Nucleus accumbens (tissue), 56 donors: ENCODE measurements around the gene KIAA0586.
"Not testable (repeated sequence)": the region's sequence is repeated elsewhere in the genome, so short reads cannot be mapped to it uniquely, and the experiment has no call there.

ENCODE experiments used
- DNase-seq, 56 donors: peaks; one replicate each; lab custom pipeline; 2025; lab: John Stamatoyannopoulos, UW

Gene KIAA0586

DNA sequence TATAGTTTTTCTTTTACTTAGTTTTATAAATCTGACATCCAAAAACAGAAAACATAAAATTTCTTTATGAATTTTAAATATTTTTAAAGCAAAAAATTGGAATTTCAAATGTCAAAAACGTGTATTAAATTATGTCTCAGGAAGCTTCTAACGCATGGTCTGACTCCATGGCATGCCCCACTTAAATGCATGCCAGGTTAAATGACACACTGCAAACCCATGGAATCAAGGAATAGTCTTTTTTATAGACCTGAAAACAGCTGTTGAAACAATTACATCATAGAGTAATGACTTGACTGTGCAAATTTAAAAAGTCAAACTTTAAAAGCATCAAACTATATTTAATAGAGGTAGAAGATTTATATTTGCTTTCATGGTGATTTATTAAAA, 114.1 kb downstream of the KIAA0586 start:
- DNase-seq = no peak

DNA sequence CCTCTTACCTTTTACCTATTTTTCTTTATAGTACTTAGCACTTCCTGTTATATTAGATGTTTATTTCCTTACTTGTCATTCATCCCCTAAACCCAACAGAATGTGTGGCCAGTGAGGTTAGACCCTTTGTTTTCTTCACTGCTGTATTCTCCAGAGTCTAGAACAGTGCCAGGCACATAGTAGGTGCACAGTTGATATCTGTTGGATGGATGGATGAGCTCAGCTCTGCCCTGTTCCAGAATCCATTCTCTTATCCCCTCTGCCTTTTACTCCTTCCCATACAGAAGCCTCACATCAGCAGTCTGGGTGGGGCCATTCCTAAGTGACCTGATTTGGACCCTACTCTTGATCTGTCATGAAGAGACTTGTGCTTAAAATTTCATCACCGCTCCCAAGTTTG, 115.7 kb downstream of the KIAA0586 start:
- DNase-seq = no peak

DNA sequence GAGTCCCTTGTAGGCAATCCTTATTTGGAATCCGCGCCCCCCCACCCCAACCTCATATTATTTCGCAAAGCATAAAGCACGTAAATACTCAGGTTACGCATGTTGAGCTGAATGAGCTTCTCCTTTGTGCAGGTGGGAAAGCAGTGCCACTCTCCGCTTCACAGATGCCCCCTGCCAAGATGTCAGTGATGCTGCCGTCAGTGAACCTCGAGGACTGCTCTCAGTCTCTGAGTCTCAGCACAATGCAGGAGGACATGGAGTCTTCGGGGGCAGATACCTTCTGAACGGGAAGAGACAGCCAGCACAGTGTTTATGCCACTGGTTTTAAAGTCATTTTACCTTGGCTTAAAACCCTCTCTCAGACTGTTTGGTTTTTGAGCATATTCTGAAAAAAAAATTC, 120.1 kb downstream of the KIAA0586 start:
- no peak for DNase-seq

DNA sequence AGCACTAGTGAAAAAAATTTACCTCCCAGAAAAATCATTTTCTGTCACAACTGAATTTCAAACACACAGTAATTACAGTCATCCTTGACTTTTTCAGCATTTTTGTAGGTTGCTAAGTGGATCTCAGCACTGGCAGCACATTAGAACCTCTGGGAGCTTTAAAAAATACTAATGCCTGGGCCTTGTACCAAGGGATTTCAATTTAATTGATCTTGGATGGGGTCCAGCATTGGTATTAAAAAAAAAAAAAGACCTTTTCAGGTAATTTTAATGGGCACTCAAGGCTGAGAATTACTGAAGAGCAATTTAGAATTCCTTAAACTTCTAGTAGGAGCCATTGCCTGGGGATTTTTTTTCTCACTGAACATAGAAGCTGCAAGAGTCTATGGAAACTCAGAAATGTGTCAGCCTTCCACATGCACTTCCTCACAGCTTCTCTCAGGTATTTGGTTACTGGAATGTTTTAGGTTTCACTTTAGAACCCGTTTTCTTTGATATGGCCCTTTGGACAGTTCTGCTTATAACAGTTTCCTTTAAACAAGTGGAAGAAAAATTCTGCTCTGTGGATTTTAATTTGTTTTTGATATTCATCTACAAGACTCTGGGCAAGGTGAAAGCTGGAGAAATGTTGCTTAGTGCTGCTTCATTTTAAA, 121.7 kb downstream of the KIAA0586 start:
- no peak for DNase-seq

DNA sequence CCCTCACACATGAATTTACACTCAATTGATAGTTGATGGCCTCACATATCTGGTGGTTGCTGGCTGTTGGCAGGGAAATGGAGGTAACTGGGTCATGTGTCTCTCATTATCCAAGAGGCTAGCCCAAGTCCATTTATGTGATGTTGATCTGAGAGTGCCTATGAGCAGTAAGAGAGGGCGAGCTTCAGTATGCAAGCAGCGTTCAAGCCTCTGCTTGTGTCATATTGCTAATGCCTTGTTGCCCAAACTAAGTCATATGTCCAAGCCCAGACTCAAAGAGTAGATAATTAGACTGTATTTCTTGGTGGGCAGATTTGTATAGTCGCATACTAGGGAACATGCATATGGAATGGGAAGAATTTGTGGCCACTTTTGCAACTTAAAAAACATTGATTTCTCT, 126.4 kb downstream of the KIAA0586 start:
- DNase-seq = no peak

DNA sequence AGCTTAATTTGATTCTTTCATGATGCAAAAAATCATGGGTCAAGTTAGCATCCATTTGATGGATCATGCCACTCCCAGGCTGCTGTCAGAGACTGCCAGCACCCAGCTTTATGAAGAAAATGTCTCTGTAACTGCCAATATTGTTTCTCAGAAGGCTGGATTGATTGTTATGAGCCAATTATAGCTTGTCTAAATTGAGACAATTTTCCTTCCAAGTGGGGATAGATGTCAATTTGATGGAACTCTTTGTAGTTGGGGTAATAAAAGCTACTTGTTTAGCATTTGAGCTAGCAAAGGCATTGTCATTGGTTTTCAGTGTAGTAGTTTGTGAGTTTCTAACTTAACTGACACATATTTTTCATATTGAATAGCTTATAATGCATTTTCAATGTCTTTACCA, 128.1 kb downstream of the KIAA0586 start:
- no peak for DNase-seq

DNA sequence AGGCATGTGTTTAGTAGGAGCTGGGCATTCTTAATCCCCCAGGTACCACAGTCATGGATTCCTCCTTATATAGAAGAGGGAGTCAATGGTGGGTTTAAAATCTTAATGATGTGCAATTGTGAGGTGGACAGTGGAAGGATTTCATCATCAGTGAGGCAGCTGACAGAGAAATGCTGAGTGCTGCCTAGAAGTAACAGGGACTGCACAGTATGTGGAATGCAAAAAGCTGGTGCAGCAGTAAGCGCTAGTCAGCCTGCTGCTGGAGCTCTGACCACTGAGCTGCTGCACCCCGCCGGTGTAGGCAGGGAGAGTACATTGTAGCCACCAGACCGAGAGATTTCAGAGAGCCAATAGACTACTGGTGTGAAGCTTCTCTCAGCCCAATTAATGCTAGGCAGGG, 129.7 kb downstream of the KIAA0586 start:
- no peak for DNase-seq

DNA sequence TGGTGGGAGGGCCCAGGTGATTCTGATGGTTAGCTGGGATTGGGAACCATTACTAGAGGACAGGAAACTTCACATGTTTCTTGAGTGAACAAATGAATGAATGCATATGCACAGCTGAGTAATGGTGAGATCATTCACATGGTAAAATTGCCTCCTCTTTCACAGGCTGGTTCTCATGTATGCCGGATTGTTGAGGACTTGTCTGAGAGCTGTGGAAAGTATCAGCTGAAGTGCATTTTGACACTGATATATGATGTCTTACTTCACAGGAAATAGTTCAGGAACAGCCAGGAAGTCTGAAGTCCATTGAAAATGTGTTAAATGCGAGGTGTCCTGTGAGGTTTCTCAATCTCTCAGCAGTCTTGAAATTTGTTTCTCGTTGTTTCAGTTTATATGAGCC, 132.7 kb downstream of the KIAA0586 start:
- no peak for DNase-seq

DNA sequence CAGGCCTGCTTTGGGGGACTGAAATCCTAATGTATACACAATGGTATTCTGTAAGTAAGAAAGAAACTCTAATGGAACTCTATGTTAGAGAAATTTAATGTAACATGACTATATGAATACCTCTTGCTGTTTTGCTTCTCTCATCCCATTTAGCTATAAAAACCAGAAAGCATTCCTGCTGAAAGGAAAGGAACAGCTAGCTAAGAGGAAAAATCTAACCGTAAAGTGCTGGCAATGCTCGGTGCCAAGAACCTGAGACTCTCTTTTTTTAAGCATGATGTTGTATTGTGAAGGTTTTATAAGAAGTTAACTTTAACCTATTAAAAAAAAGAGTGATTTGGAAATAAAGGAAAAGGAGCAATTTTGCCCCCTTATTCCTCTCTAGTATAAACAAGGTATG, 134.6 kb downstream of the KIAA0586 start:
- DNase-seq = no peak

DNA sequence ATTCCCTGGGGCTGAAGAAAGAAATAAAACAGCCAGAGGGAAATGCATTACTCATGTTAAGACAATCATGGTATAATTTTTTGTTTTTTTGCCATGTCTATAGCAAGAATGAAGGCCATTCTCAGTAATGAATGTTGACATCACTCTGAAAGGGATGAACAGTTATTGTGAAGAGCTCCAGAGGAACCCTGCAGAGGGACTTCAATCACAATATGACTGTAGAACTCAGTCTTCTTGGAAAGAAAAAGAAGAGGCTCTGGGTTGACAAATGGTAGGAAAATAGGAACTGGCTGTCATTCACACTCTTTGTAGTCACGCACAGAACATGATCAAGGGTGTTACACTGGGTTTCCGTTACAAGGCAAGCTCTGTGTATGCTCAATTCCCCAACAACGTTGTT, 136.5 kb downstream of the KIAA0586 start:
- DNase-seq = no peak

DNA sequence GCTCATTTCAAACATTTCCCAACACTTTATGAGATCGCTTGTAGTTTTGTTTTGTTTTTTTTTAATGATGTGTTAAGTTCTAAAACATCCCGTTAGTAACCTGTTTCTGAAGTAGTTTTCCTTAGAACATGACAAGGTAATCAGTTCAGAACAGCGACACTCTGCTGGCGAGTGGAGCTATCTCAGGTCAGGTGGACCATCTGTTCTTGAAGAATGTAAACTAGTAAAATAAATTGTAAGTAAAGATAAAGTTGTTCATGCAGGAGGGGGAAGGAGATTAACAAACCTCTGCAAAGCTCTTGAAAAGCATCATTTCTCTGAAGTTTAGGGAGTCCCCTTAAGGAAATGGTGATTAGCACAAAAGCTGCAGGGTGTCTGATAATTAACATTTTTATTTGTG, 138.3 kb downstream of the KIAA0586 start:
- DNase-seq = no peak

DNA sequence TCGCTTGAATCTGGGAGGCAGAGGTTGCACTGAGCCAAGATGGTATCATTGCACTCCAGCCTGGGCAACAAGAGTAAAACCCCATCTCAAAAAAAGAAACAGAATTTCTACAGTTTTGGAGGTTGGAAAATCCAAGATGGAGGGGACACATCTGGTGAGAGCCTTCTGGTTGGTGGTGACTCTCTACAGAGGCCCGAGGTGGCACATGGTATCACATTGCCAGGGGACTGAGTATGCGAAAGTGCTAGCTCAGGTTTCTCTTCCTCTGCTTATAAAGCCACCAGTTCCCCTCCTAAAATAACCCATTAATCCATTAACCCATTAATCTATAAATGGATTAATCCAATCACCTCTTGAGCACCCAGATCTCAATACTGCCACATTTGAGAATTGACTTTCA, 139.5 kb downstream of the KIAA0586 start:
- no peak for DNase-seq

DNA sequence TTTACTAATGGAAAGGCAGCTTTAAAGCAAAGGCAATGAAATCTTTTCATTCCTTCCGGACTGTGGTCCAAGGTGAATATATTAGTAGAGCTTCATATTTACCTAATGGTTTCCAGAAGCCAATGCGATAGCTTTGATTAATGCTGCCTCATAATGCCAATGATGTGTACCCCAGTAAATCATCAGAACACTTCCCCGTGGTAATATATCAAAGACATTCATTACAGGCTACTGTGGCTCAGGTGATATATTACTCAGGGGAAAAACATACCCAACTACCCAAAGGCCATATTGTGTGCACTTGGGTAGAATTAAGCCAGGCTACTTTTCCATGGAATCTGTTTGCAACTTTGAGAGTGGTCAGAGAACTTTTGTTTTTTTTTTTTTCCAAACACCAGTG, 140.8 kb downstream of the KIAA0586 start:
- DNase-seq = no peak

DNA sequence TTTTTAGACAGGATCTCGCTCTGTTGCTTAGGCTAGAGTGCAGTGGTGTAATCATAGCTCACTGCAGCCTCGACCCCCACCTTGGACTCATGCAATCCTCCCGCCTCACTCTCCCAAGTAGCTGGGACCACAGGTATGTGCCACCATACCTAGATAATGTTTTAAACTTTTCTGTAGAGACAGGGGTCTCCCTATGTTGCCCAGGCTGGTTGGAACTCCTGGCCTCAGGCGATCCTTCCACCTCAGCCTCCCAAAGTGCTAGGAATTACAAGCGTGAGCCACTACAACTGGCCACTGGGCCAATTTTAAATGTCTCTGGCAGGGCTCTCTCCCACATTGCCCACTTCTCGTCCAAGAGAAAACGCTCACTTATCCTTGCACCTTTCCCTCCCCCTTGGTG, 143.7 kb downstream of the KIAA0586 start:
- DNase-seq = no peak

DNA sequence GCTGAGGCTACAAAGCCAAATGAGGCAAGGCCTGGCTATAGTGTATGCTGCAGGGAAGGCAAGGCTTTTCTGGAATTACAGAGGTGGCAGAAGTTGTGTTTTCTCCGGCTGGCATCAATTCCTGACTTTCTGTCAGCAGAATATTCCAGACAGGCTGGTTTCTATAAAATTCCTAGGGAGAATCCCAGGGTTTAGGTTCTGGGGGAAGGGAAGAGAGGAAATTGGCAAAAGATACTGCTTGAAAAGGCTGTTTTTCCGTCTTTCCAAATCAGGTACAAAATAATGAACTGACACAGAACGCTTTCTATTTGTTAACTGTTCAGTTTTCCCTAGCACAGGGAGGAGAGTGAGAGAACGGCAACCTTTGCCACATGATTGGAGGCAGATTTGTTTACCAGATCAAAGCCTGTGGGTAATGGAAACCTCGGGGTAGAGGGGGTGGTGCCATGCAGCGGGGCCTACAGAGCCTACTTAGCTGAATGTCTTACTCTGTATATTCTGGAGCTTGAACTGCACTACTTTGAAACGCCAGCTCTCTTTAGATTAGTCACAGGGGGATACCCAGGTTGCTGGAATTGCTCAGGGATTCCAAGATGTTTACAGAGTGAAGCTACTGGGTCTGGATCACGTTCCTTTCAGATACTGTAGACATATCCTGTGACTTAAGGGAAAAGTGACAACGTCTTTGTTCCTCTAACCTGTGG, 144.4 kb downstream of the KIAA0586 start:
- DNase-seq = peak in 10 of 56 donors; percentile 1 to 19 (median 4)

DNA sequence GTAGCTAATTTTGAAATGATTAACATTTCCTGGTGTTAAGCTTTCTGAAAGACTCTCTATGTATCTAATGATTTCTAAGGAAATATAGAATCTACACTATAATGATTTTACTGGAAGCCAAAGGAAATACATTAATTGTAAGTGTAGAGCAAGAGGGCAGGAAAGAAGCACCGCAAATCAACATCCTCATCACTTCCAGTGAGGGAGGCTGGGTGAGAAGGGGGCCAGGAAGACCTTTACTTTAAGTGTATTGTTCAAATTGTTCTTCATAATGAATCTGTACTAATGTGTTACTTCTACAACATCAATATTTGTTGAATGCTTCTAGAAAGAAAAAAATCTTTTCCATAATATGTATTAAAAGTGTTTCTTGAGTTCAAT, 144.9 kb downstream of the KIAA0586 start:
- DNase-seq = no peak

DNA sequence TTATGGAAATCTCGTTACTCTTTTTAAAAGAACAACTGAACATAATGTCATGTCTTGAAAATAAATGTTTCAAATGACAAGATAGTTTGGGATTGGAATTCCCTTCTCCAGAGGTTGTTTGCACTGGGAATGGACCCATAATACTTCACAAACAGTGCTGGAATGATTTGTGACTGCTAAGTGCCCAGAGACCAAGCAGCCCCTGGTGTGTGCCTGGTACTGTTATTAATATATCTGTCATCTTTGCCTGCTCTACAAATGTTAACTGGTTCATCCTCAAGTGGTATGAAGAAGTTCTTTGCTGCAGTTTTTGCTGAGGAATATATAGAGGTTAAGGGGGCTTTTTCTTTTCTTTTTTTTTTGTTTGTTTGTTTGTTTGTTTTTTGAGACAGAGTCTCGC, 145.3 kb downstream of the KIAA0586 start:
- no peak for DNase-seq

DNA sequence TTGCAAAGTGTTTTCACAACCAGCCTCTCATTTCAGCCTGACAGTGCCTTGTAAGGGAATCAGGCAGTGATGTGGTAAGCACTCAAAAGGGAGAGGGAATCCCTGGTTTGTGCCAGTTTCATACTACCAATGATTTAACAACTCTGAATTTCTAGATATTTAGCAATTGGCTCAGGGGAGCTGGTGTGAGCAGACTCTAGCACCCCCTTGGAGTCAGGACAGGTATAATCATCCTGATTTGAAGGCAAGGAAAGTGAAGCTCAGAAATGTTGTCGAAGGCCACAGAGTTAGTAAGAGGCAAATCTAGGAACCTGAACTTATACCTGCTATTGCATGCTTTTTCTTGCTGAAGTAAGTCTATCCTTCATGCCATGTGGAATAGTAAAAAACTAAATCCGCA, 147.1 kb downstream of the KIAA0586 start:
- no peak for DNase-seq

DNA sequence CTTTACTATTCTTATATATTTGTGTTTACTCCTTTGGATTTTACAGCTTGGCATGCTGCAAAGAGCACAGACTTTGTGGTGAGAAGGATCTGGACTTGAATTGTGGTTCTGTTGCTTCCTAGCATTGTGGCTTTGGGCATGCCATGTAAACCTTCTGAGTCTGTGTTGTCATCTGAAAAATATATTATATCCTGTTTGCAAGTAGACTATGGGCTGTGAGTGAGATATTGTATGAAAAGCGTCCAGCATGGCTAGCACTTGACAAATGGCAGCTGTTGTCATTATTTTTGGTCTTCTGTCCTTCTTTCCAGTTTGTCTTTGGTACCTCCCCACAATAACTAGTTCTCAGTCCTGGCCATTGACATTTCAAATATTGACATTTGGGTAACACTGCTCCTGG, 148.4 kb downstream of the KIAA0586 start:
- no peak for DNase-seq

DNA sequence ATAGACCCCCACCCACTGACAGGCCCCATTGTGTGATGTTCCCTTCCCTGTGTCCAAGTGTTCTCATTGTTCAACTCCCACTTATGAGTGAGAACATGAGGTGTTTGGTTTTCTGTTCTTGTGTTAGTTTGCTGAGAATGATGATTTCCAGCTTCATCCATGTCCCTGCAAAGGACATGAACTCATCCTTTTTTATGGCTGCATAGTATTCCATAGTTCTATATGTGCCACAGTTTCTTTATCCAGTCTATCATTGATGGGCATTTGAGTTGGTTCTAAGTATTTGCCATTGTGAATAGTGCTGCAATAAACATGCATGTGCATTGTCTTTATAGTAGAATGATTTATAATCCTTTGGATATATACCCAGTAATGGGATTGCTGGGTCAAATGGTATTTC, 152.5 kb downstream of the KIAA0586 start:
- DNase-seq = not testable (repeated sequence)

DNA sequence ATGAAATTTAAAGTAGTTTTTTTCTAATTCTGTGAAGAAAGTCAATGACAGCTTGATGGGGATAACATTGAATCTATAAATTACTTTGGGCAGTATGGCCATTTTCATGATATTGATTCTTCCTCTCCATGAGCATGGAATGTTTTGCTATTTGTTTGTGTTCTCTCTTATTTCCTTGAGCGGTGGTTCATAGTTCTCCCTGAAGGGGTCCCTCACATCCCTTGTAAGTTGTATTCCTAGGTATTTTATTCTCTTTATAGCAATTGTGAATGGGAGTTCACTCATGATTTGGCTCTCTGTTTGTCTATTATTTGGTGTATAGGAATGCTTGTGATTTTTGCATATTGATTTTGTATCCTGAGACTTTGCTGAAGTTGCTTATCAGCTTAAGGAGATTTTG, 153.9 kb downstream of the KIAA0586 start:
- not testable (repeated sequence) for DNase-seq

DNA sequence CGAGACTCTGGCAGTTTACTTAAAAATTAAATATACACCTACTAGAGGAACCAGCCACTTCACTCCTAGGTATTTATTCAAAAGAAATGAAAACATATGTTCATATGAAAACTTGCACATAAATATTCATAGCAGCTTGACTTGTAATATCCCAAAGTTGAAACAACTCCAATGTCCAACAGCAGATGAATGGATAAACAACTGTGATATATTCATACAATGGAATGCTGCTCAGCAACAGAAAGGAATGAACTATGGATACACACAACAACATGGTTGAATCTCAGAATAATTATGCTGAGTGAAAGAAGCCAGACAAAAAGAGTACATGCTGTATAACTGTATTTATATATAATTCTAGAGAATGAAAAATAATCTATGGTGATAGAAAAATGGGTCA, 156.9 kb downstream of the KIAA0586 start:
- DNase-seq = no peak

DNA sequence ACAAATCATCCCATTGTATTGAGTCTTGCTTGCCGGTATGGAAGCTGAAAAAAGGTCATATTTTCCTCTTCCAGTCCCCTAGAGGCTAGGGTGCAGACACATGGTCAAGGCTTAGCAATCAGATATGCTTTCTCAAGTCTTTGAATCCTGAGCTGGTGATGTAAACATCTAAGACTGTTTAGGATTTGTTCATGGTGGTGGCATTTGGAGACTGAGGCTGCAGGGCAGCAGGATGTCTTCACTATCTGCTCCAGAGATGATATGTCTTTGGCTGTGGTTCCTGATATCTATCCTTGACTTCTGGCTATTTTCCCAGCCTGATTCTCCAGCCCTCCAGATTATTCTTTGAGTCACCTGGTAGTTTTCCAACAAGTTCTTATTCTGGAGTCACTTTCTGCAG, 159.8 kb downstream of the KIAA0586 start:
- no peak for DNase-seq
